COLO829 (cell line): ENCODE results near the gene PLA2G4C.

ENCODE experiments used
- DNase-seq: peaks from one replicate; pipeline ENCODE4 v3.0.0; 2012; ENCODE audit warnings: low spot score

PLA2G4C gene

GRCh38 chr19:48053856-48054255 lies 56.8 kb downstream of the PLA2G4C start:
- no peak for DNase-seq

- no peak for DNase-seq
Observed at GRCh38 chr19:48053076-48053475, 57.5 kb downstream of the PLA2G4C start.

GRCh38 chr19:48051335-48052033 lies 59.1 kb downstream of the PLA2G4C start:
- DNase-seq: no peak

GRCh38 chr19:48044561-48044960 lies 66.1 kb downstream of the PLA2G4C start:
- DNase-seq: peak; percentile 60

GRCh38 chr19:48043675-48044258 lies 66.8 kb downstream of the PLA2G4C start, which contains the start of gene CABP5:
TSS of gene CABP5 (minus strand) at chr19:48044079. CDS start at chr19:48043922, 157 bp downstream.
- DNase-seq: no peak

GRCh38 chr19:48041877-48042580 lies 68.6 kb downstream of the PLA2G4C start:
- DNase-seq: no peak

- DNase-seq: no peak
Observed at GRCh38 chr19:48036765-48037164, 73.9 kb downstream of the PLA2G4C start.

GRCh38 chr19:48033604-48034003 lies 77.0 kb downstream of the PLA2G4C start:
- DNase-seq: no peak

GRCh38 chr19:48030073-48030472 lies 80.5 kb downstream of the PLA2G4C start:
- DNase-seq: no peak

- no peak for DNase-seq
Observed at GRCh38 chr19:48029431-48029830, 81.2 kb downstream of the PLA2G4C start.

- DNase-seq: no peak
Observed at GRCh38 chr19:48025480-48025879, 85.1 kb downstream of the PLA2G4C start.

- DNase-seq: no peak
Observed at GRCh38 chr19:48023518-48023917, 87.1 kb downstream of the PLA2G4C start.

- no peak for DNase-seq
Observed at GRCh38 chr19:48023011-48023410, 87.6 kb downstream of the PLA2G4C start.

- DNase-seq: no peak
Observed at GRCh38 chr19:48020686-48021085, 89.9 kb downstream of the PLA2G4C start.

- DNase-seq: no peak
Observed at GRCh38 chr19:48010932-48011758, 99.5 kb downstream of the PLA2G4C start.

GRCh38 chr19:48006762-48007161 lies 103.9 kb downstream of the PLA2G4C start:
- DNase-seq: no peak

- DNase-seq: no peak
Observed at GRCh38 chr19:48004236-48004635, 106.4 kb downstream of the PLA2G4C start.

GRCh38 chr19:48000846-48001245 lies 109.8 kb downstream of the PLA2G4C start:
- no peak for DNase-seq

GRCh38 chr19:47998800-47999199 lies 111.8 kb downstream of the PLA2G4C start:
- no peak for DNase-seq
